NT2/D1 (cell line): ENCODE results near the gene VTI1A.

Experiments
- DNase-seq: peaks from one replicate; pipeline ENCODE4 v3.0.0-alpha.2; 2011; ENCODE audit warnings: low read depth, low spot score
- H3K27me3 ChIP-seq: 2 replicates; pipeline ENCODE4 v1.6.0; 2011; ENCODE audit warnings: mild to moderate bottlenecking; ENCODE audit not compliant: insufficient read length, insufficient read depth
- H3K36me3 ChIP-seq: 2 replicates; pipeline ENCODE4 v1.6.1; 2011; ENCODE audit warnings: mild to moderate bottlenecking, low read length, mixed read lengths; ENCODE audit not compliant: insufficient read depth, insufficient read length
- H3K4me1 ChIP-seq: 2 replicates; pipeline ENCODE4 v1.5.1; 2011; ENCODE audit not compliant: insufficient read depth, insufficient read length
- H3K4me3 ChIP-seq: 2 replicates; pipeline ENCODE4 v1.5.1; 2011; ENCODE audit warnings: low read depth; ENCODE audit not compliant: insufficient read length
- H3K9ac ChIP-seq: 2 replicates; pipeline ENCODE4 v1.6.0; 2011; ENCODE audit warnings: low read depth; ENCODE audit not compliant: insufficient read length
- H3K9me3 ChIP-seq: 2 replicates; pipeline ENCODE4 v1.5.1; 2011; ENCODE audit warnings: mild to moderate bottlenecking, low read length; ENCODE audit not compliant: insufficient read depth
- SUZ12 ChIP-seq: IDR thresholded peaks from 2 replicates; pipeline ENCODE4 v1.6.1; 2011; ENCODE audit not compliant: insufficient read length, insufficient read depth; ENCODE audit errors: extremely low read depth
- YY1 ChIP-seq: IDR thresholded peaks from 2 replicates; pipeline ENCODE4 v1.6.1; 2011; ENCODE audit not compliant: insufficient read length, insufficient read depth
- ZNF274 ChIP-seq: IDR thresholded peaks from 2 replicates; pipeline ENCODE4 v1.6.1; 2011; ENCODE audit warnings: mild to moderate bottlenecking, low read depth, low read length

VTI1A gene

DNA sequence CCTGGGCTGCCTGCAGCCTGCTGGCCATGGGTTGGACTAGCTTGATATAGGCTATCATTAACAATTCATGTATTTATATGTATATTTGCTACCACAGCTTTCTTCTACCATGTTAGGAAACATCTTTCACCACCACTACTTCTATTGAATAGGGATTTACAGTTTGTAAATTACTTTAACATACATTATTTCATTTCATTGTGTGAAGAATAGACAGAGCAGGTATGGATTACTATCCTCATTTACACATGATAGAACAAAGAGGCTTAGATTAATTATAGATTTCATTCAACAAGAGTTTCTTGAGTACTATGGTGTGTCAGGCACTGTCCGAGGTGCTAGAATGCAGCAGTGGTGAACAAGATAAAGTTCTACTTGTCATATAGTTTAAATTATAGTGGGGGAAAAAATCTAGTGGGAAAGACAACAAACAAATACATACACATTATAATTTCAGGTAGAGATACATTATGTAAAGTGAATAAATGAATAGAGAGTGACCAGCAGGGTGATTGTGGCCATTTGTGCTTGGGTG, 20.6 kb downstream of the VTI1A start:
- Histone ChIP-seq H3K36me3 (peaks cover 24% of the 10 kb centered on the region), H3K9me3 (peaks cover 6% of the 10 kb centered on the region; the same call in 1 of the 2 replicates), H3K4me1 (no peaks in the 10 kb centered on the region), H3K4me3 (no peak overlapping the region), H3K9ac (no peak overlapping the region), H3K27me3 (no peaks in the 10 kb centered on the region)
- DNase-seq, result no peak
- TF ChIP-seq YY1 (no peak), SUZ12 (no peak), ZNF274 (no peak)

DNA sequence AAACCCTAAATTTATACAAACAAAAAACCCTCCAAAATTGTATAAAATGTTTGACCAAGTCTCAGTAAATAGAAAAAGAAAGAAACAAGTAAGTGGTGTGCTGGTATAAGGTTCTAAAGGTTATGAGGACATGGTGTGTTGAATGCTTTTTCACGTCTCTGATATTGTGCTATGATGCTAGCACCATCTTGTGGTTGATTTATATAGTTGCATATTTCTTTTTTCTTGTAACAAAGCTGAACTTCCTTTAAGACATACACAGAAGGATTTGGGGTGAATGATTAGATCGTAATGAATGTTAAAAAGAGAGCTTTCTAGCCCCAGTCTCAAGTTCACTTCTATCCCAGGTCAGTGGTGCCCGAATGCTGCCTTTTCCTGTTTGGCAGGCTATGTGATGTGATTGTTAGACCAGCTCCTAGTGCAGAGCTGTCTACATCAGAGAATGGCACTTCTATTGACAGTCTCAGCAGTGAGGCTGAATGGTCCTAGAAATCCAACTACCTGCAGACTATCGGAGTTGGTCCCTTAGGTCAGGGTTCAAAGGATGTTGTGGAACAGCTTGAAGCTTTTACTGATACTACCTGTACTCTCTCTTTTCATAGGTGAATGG, 25.0 kb downstream of the VTI1A start:
- no peak for TF ChIP-seq SUZ12
- no peak for TF ChIP-seq ZNF274
- no peak for TF ChIP-seq YY1
- Histone ChIP-seq H3K36me3 (no peaks in the 10 kb centered on the region), H3K27me3 (no peaks in the 10 kb centered on the region), H3K9me3 (no peaks in the 10 kb centered on the region), H3K4me1 (no peaks in the 10 kb centered on the region), H3K9ac (no peak overlapping the region), H3K4me3 (no peak overlapping the region)
- peak; percentile 6 for DNase-seq

DNA sequence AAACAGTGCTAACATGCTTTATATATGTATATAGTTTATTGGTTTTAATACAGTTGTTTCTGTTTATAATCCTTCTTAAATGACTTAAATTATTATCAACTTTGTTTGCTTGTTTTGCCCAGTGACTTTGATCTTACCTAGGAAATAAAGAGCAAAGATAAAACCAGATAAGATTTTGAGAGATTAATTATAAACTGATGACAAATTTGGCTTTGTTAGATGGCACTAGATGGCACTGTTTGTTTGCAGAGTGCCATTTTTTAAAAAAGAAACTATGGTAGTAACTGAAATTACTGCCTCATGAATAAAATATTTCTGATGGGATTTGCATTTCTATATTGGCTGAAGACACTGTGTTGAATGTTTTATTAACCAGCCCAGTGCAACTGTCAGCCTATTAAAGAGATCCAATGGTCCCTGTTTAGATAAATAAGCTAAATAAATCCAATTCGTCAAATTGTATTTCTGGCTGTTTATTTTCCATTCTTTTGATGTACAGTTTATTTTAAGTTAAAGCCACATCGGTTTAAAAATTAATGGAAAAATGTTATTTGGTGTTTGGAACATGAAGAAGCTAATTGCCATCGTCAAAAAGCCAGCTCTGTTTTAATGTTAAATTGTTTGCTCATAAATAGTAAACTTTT, 28.7 kb downstream of the VTI1A start:
- TF ChIP-seq ZNF274 (no peak), YY1 (no peak), SUZ12 (no peak)
- no peak for DNase-seq

DNA sequence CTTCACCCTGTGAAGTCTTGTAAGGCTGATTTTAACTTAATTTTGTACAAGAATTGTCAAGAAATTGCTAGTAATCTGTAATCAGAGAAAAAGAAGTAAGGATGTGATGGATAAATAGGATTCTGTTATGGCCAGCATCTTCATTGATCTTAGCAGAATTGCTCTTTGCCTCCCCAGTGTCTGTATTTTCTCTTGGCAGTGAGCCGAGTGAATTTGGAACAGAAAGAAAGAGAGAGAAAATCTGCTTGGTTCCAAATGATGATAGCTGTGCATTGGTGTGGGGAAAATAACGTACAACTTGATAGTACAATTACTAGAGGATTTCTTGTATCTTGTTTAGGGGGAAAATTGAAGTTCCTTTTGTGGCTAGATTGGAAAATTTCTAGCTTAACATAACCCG, 34.6 kb downstream of the VTI1A start:
- Histone ChIP-seq H3K9ac (no peak overlapping the region), H3K9me3 (no peaks in the 10 kb centered on the region), H3K4me1 (no peaks in the 10 kb centered on the region), H3K4me3 (no peak overlapping the region), H3K27me3 (no peaks in the 10 kb centered on the region), H3K36me3 (no peaks in the 10 kb centered on the region)
- no peak for TF ChIP-seq ZNF274
- TF ChIP-seq SUZ12, result no peak
- TF ChIP-seq YY1, result no peak
- no peak for DNase-seq

More for the DNA sequence above, 28.7 kb downstream of the VTI1A start:
- Histone ChIP-seq H3K4me3 (no peak overlapping the region), H3K27me3 (no peaks in the 10 kb centered on the region), H3K36me3 (no peaks in the 10 kb centered on the region), H3K9ac (no peak overlapping the region), H3K9me3 (no peaks in the 10 kb centered on the region), H3K4me1 (no peaks in the 10 kb centered on the region)

DNA sequence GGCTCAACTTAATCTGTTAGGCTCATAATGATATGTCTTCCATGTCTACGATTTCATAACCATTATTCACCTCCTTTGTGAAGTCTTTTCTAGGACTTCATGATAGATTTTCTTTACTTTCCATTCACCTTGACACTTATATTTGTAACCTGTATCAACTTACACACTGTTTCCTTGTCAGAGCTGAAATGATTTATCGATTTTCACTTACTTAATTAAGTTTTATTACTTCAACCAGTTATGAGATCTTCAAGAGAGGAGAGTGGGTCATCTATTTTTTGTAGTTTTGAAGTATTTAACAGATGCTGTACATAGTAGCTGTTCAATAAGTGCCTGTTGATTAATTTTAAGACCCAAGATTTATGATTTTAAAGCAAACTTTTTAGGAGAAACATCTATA, 37.4 kb downstream of the VTI1A start:
- Histone ChIP-seq H3K4me3 (no peak overlapping the region), H3K9me3 (no peaks in the 10 kb centered on the region), H3K4me1 (no peaks in the 10 kb centered on the region), H3K36me3 (no peaks in the 10 kb centered on the region), H3K27me3 (no peaks in the 10 kb centered on the region), H3K9ac (no peak overlapping the region)
- TF ChIP-seq ZNF274, result no peak
- no peak for TF ChIP-seq YY1
- no peak for TF ChIP-seq SUZ12
- no peak for DNase-seq

DNA sequence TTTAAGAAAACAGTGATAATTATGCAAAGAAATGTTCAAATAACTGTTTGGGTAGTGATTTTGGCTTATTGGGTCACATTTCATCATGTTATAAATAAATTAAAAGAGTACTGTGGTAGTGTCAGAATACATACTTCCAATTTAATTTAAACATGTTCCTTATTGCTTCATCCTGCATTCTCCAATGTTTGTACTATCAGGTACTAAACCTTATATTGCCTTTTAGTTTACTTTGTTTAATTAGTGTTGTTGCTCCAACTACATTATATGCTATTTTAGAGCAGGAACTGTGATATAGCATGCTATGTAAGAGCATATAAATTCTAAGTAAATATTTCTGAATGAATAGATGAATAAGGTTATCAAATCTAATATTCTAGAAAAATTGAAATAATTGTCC, 40.9 kb downstream of the VTI1A start:
- no peak for TF ChIP-seq YY1
- no peak for TF ChIP-seq ZNF274
- no peak for TF ChIP-seq SUZ12
- H3K27me3 ChIP-seq, result no peaks in the 10 kb centered on the region
- no peak overlapping the region for H3K4me3 ChIP-seq
- no peak overlapping the region for H3K9ac ChIP-seq
- H3K4me1 ChIP-seq, result no peaks in the 10 kb centered on the region
- no peaks in the 10 kb centered on the region for H3K36me3 ChIP-seq
- H3K9me3 ChIP-seq, result no peaks in the 10 kb centered on the region
- no peak for DNase-seq

DNA sequence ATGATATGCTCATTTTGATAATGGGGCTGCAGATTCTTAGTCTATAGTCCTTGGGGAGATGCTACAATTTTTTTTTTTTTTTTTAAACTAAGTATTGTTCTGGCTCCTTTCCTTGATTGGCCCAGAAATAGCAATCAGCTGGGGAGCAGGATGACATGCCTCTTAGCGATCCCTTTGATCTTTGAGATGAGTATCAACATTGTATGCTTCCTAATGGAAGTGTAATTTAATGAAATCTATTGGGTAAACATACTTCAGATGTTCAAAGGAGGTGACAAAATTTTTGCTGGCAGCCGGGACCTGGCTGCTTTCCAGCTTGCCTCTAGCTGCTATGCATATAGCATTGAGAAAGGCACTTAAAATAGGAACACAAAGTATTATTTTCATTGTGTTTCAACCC, 43.5 kb downstream of the VTI1A start:
- Histone ChIP-seq H3K4me3 (no peak overlapping the region), H3K9me3 (no peaks in the 10 kb centered on the region), H3K36me3 (no peaks in the 10 kb centered on the region), H3K9ac (no peak overlapping the region), H3K27me3 (no peaks in the 10 kb centered on the region), H3K4me1 (no peaks in the 10 kb centered on the region)
- no peak for DNase-seq
- TF ChIP-seq YY1 (no peak), SUZ12 (no peak), ZNF274 (no peak)
